B cell (primary cell): ENCODE results near the gene ASTN2.

Experiments
- EZH2 ChIP-seq: IDR thresholded peaks from 2 replicates; pipeline ENCODE4 v1.6.1; 2012; ENCODE audit warnings: borderline replicate concordance, low read depth, mild to moderate bottlenecking, moderate library complexity, low read length; ENCODE audit not compliant: insufficient read depth, poor library complexity, severe bottlenecking
- TF ChIP-seq, protein P1 (sequence below): fragments of 200-600 bp; IDR thresholded peaks from one replicate; pipeline ENCODE4 v1.8.0; 2022; ENCODE audit warnings: antibody characterized with exemption, mild to moderate bottlenecking

DNA sequence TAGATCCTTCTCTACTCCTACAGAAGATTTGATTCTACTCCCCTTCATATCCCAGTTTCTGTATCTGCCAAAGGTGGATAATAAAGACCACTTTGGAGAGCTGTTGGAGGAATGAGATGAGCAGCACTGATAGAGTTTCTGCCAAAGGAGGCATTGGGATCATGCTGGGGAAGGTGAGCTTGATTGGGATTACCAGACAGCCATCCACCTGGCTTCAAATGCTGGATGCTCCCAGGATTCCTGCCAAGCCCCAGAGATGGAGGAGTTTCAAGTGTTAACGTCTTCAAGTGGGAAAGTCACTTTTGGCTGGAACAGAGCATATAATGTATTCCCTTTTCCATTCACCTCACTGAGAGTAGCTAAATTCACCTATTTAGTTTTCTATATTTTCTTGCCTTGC lies 379.3 kb downstream of the ASTN2 start:
- TF ChIP-seq, protein P1, sequence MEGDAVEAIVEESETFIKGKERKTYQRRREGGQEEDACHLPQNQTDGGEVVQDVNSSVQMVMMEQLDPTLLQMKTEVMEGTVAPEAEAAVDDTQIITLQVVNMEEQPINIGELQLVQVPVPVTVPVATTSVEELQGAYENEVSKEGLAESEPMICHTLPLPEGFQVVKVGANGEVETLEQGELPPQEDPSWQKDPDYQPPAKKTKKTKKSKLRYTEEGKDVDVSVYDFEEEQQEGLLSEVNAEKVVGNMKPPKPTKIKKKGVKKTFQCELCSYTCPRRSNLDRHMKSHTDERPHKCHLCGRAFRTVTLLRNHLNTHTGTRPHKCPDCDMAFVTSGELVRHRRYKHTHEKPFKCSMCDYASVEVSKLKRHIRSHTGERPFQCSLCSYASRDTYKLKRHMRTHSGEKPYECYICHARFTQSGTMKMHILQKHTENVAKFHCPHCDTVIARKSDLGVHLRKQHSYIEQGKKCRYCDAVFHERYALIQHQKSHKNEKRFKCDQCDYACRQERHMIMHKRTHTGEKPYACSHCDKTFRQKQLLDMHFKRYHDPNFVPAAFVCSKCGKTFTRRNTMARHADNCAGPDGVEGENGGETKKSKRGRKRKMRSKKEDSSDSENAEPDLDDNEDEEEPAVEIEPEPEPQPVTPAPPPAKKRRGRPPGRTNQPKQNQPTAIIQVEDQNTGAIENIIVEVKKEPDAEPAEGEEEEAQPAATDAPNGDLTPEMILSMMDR = no peak
- no peak for TF ChIP-seq EZH2
